Measurements from ENCODE around the gene EVI5.

- TF ChIP-seq CTCF (IDR thresholded peaks at IDR 0.05): no peak
- no peak for TF ChIP-seq POLR2A (IDR thresholded peaks at IDR 0.05)
Measured at GRCh38 chr1:92679980-92680379, 104.9 kb downstream of the EVI5 start.
